GM12874 (cell line): Measurements from ENCODE around the gene PATL2.

Source experiments
- TF ChIP-seq, protein P1 (sequence below): IDR thresholded peaks from 2 replicates; pipeline ENCODE4 v1.5.1; 2011; ENCODE audit warnings: low read depth, mild to moderate bottlenecking, control low read depth, low read length, moderate library complexity; ENCODE audit not compliant: insufficient read depth

PATL2 gene

DNA sequence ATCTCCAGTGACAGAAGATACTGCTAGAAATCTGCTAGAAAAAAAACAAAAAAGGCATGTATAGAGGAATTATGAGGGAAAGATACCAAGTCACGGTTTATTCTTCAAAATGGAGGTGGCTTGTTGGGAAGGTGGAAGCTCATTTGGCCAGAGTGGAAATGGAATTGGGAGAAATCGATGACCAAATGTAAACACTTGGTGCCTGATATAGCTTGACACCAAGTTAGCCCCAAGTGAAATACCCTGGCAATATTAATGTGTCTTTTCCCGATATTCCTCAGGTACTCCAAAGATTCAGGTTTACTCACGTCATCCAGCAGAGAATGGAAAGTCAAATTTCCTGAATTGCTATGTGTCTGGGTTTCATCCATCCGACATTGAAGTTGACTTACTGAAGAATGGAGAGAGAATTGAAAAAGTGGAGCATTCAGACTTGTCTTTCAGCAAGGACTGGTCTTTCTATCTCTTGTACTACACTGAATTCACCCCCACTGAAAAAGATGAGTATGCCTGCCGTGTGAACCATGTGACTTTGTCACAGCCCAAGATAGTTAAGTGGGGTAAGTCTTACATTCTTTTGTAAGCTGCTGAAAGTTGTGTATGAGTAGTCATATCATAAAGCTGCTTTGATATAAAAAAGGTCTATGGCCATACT is 4.1 kb upstream of the PATL2 start:
- TF ChIP-seq, protein P1, sequence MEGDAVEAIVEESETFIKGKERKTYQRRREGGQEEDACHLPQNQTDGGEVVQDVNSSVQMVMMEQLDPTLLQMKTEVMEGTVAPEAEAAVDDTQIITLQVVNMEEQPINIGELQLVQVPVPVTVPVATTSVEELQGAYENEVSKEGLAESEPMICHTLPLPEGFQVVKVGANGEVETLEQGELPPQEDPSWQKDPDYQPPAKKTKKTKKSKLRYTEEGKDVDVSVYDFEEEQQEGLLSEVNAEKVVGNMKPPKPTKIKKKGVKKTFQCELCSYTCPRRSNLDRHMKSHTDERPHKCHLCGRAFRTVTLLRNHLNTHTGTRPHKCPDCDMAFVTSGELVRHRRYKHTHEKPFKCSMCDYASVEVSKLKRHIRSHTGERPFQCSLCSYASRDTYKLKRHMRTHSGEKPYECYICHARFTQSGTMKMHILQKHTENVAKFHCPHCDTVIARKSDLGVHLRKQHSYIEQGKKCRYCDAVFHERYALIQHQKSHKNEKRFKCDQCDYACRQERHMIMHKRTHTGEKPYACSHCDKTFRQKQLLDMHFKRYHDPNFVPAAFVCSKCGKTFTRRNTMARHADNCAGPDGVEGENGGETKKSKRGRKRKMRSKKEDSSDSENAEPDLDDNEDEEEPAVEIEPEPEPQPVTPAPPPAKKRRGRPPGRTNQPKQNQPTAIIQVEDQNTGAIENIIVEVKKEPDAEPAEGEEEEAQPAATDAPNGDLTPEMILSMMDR: no peak

DNA sequence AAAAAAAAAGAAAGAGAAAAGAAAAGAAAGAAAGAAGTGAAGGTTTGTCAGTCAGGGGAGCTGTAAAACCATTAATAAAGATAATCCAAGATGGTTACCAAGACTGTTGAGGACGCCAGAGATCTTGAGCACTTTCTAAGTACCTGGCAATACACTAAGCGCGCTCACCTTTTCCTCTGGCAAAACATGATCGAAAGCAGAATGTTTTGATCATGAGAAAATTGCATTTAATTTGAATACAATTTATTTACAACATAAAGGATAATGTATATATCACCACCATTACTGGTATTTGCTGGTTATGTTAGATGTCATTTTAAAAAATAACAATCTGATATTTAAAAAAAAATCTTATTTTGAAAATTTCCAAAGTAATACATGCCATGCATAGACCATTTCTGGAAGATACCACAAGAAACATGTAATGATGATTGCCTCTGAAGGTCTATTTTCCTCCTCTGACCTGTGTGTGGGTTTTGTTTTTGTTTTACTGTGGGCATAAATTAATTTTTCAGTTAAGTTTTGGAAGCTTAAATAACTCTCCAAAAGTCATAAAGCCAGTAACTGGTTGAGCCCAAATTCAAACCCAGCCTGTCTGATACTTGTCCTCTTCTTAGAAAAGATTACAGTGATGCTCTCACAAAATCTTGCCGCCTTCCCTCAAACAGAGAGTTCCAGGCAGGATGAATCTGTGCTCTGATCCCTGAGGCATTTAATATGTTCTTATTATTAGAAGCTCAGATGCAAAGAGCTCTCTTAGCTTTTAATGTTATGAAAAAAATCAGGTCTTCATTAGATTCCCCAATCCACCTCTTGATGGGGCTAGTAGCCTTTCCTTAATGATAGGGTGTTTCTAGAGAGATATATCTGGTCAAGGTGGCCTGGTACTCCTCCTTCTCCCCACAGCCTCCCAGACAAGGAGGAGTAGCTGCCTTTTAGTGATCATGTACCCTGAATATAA is 2.2 kb upstream of the PATL2 start:
- TF ChIP-seq, protein P1: no peak

DNA sequence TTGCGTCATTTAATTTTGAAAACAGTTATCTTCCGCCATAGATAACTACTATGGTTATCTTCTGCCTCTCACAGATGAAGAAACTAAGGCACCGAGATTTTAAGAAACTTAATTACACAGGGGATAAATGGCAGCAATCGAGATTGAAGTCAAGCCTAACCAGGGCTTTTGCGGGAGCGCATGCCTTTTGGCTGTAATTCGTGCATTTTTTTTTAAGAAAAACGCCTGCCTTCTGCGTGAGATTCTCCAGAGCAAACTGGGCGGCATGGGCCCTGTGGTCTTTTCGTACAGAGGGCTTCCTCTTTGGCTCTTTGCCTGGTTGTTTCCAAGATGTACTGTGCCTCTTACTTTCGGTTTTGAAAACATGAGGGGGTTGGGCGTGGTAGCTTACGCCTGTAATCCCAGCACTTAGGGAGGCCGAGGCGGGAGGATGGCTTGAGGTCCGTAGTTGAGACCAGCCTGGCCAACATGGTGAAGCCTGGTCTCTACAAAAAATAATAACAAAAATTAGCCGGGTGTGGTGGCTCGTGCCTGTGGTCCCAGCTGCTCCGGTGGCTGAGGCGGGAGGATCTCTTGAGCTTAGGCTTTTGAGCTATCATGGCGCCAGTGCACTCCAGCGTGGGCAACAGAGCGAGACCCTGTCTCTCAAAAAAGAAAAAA is 1.4 kb upstream of the PATL2 start:
- TF ChIP-seq, protein P1: no peak

DNA sequence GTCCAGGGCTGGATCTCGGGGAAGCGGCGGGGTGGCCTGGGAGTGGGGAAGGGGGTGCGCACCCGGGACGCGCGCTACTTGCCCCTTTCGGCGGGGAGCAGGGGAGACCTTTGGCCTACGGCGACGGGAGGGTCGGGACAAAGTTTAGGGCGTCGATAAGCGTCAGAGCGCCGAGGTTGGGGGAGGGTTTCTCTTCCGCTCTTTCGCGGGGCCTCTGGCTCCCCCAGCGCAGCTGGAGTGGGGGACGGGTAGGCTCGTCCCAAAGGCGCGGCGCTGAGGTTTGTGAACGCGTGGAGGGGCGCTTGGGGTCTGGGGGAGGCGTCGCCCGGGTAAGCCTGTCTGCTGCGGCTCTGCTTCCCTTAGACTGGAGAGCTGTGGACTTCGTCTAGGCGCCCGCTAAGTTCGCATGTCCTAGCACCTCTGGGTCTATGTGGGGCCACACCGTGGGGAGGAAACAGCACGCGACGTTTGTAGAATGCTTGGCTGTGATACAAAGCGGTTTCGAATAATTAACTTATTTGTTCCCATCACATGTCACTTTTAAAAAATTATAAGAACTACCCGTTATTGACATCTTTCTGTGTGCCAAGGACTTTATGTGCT is 721 bp upstream of the PATL2 start:
- TF ChIP-seq, protein P1: no peak

DNA sequence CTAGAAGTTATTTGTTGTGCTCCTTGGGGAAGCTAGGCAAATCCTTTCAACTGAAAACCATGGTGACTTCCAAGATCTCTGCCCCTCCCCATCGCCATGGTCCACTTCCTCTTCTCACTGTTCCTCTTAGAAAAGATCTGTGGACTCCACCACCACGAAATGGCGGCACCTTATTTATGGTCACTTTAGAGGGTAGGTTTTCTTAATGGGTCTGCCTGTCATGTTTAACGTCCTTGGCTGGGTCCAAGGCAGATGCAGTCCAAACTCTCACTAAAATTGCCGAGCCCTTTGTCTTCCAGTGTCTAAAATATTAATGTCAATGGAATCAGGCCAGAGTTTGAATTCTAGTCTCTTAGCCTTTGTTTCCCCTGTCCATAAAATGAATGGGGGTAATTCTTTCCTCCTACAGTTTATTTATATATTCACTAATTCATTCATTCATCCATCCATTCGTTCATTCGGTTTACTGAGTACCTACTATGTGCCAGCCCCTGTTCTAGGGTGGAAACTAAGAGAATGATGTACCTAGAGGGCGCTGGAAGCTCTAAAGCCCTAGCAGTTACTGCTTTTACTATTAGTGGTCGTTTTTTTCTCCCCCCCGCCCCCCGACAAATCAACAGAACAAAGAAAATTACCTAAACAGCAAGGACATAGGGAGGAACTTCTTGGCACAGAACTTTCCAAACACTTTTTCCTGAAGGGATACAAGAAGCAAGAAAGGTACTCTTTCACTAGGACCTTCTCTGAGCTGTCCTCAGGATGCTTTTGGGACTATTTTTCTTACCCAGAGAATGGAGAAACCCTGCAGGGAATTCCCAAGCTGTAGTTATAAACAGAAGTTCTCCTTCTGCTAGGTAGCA is 657 bp downstream of the PATL2 start:
- TF ChIP-seq, protein P1: peak; percentile 42

DNA sequence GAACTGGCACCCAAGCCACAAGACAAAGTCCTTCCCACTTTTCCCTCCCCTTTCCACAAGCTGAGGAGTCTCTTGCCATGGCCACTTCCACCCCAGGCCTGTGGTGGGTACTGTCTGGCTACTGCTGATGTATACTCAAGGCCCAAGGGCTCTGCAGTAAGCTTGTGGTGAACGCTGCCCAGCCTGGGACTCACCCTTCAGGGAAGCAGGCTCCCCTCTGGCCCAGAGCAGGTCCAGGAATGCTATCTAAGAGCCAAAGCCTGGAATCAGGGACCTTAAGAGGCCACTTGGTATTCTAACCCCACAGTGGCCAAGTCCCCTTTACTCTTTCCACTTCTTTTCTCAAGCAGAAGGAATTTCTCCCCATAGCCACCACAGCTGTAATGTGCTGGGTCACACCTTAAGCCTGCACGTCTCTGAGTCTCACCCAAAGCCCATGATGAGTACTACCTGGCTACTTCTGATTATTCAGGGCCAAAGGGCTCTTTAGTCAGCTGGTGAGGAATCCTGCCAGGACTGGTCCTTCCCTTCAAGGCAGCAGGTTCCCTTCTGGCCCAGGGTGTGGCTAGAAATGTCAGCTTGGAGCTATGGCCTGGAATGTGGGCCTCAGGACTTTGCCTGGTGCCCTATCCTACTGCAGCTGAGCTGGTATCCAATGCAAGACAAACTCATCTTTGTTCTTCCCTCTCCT is 4.0 kb downstream of the PATL2 start:
- TF ChIP-seq, protein P1: no peak
